IPS-20b (cell line): ENCODE results near the gene ZNF652.

ENCODE experiments used
- H3K27ac ChIP-seq: one replicate; pipeline ENCODE4 v1.5.1; 2013; ENCODE audit warnings: low read length
- H3K27me3 ChIP-seq: 2 replicates; pipeline ENCODE4 v1.6.1; 2013; ENCODE audit warnings: mild to moderate bottlenecking, low read length, inconsistent platforms; ENCODE audit not compliant: insufficient read depth
- H3K36me3 ChIP-seq: 2 replicates; pipeline ENCODE4 v1.6.1; 2013; ENCODE audit warnings: low read depth, mild to moderate bottlenecking, inconsistent platforms, low read length, moderate library complexity; ENCODE audit not compliant: insufficient read depth
- H3K4me1 ChIP-seq: 2 replicates; pipeline ENCODE4 v1.6.1; 2013; ENCODE audit warnings: mild to moderate bottlenecking, control low read depth, inconsistent platforms, low read length, moderate library complexity; ENCODE audit not compliant: insufficient read depth
- H3K4me3 ChIP-seq: 2 replicates; pipeline ENCODE4 v1.5.1; 2013; ENCODE audit warnings: mild to moderate bottlenecking, low read length, inconsistent platforms
- H3K9ac ChIP-seq: 2 replicates; pipeline ENCODE4 v1.6.1; 2013; ENCODE audit warnings: low read depth, mild to moderate bottlenecking, inconsistent platforms, low read length, moderate library complexity
- H3K9me3 ChIP-seq: 2 replicates; pipeline ENCODE4 v1.6.1; 2013; ENCODE audit warnings: mild to moderate bottlenecking, low read depth, low read length, inconsistent platforms; ENCODE audit not compliant: insufficient read depth

ZNF652 gene

DNA sequence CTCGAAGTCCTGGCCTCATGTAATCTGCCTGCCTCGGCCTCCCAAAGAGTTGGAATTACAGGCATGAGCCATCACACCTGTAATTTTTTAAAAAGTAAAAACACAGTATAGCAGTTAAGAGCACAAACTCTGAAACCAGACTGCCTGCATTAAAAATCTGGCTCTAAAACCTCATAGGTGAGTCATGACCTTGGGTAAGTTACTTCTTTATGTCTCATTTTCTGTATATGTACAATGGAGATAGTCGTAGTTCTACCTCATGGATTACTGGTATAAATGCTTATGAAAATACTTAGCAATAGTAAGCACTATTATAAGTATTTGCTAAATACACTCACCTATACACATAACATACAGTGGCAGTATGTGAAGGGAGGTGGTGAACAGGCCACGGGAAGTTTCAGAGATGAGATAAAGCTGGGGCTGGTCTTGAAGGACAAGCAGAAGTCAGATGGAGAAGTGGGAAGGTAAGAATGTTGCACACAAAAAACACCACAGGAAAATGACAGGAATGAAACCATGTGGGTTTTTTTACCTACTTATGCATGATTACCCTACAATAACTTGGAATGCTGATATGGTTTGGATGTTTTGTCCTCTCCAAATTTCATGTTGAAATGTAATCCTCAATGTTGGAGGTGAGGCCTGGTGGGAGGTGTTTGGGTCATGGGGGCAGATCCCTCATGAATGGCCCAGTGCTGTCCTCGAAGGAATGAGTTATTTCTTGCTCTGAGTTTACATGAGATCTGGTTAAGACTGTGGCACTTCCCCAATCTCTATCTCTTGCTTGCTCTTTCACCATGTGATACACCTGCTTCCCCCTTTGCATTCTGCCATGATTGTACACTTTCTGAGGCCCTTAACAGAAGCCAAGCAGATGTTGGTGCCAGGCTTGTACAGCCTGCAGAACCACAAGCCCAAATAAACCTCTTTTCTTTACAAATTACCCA lies 33.9 kb downstream of the ZNF652 start:
- no peaks in the 10 kb centered on the region for H3K27me3 ChIP-seq
- no peaks in the 10 kb centered on the region for H3K9me3 ChIP-seq
- H3K36me3 ChIP-seq, result no peaks in the 10 kb centered on the region
- H3K27ac ChIP-seq, result no peak overlapping the region
- H3K4me3 ChIP-seq, result no peak overlapping the region
- H3K9ac ChIP-seq, result no peak overlapping the region
- peaks cover 11% of the 10 kb centered on the region for H3K4me1 ChIP-seq

DNA sequence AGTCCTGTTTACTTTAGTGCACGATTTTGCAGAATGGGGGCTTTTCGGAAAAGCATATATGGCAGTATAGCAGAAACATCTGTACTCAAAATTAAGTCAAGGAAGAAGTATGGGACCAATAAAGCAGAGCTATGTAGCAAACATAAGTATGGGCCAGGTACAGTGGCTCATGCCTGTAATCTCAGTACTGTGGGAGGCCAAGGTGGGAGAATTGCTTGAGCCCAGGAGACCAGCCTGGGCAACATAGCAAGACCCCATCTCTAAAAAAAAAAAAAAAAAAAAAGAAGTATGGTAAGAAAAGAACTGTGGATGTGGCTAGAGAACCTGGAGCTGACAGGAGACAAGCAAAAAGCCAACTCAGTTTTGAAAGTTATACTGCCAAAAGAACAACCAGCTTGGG lies 36.1 kb downstream of the ZNF652 start:
- Histone ChIP-seq H3K36me3 (no peaks in the 10 kb centered on the region), H3K9ac (no peak overlapping the region), H3K27me3 (no peaks in the 10 kb centered on the region), H3K4me3 (no peak overlapping the region), H3K27ac (no peak overlapping the region), H3K4me1 (peaks cover 11% of the 10 kb centered on the region), H3K9me3 (no peaks in the 10 kb centered on the region)

DNA sequence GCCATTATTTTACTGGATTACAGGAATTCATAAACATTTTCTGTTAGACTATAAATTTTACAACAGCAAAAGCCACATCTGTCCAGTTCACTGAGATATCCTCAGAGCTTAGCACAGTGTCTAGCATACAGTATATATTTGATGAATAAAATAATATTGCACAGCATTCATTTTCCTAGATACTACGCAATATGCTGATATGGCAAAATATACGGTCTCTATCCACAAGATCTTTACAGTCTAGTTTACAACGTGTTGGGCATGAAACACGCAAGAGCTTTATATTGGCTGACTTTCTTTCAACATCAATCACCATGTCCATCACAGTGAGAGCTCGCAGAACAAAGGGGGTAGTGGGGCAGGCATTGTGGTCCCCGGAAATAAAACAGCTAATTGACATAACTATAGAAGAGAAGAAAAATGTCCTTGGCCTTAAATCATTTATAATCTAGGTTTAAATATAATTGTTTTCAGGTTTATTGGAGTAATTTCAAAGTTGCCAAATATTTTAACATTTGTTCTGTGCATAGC lies 43.5 kb downstream of the ZNF652 start:
- H3K4me1 ChIP-seq, result peaks cover 7% of the 10 kb centered on the region; the same call in 1 of the 2 replicates
- H3K36me3 ChIP-seq, result peaks cover 15% of the 10 kb centered on the region; the same call in 1 of the 2 replicates
- H3K9ac ChIP-seq, result no peak overlapping the region
- H3K27ac ChIP-seq, result no peak overlapping the region
- no peaks in the 10 kb centered on the region for H3K27me3 ChIP-seq
- H3K9me3 ChIP-seq, result no peaks in the 10 kb centered on the region
- no peak overlapping the region for H3K4me3 ChIP-seq

- Histone ChIP-seq H3K9ac (no peak overlapping the region), H3K27ac (no peak overlapping the region), H3K4me3 (no peak overlapping the region), H3K4me1 (peaks cover 7% of the 10 kb centered on the region; the same call in 1 of the 2 replicates), H3K36me3 (peaks cover 22% of the 10 kb centered on the region; the same call in 1 of the 2 replicates), H3K27me3 (no peaks in the 10 kb centered on the region), H3K9me3 (no peaks in the 10 kb centered on the region)
Observed at GRCh38 chr17:49316889-49317675, 45.0 kb downstream of the ZNF652 start.

DNA sequence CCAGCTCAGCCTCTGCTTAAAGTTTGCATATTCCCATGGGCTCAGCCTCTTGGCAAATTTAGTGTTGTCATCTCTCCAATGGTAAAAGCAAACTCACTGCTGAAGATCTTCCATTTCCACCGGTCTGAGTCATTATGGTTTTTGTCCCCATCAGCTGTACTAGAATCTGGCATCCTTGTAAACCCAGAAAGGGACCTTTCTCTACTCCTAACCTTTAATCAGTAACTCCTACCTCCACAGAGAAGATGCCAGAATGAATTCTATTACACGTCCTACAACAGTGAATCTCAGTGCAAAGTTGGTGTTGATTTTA lies 45.8 kb downstream of the ZNF652 start:
- H3K4me3 ChIP-seq, result no peak overlapping the region
- H3K4me1 ChIP-seq, result peaks cover 7% of the 10 kb centered on the region; the same call in 1 of the 2 replicates
- no peaks in the 10 kb centered on the region for H3K9me3 ChIP-seq
- no peak overlapping the region for H3K27ac ChIP-seq
- no peaks in the 10 kb centered on the region for H3K27me3 ChIP-seq
- H3K36me3 ChIP-seq, result peaks cover 30% of the 10 kb centered on the region
- H3K9ac ChIP-seq, result no peak overlapping the region

GRCh38 chr17:49315551-49316257 lies 46.3 kb downstream of the ZNF652 start:
- Histone ChIP-seq H3K4me1 (peaks cover 7% of the 10 kb centered on the region; the same call in 1 of the 2 replicates), H3K27ac (no peak overlapping the region), H3K27me3 (no peaks in the 10 kb centered on the region), H3K9ac (no peak overlapping the region), H3K9me3 (no peaks in the 10 kb centered on the region), H3K4me3 (no peak overlapping the region), H3K36me3 (peaks cover 35% of the 10 kb centered on the region)

DNA sequence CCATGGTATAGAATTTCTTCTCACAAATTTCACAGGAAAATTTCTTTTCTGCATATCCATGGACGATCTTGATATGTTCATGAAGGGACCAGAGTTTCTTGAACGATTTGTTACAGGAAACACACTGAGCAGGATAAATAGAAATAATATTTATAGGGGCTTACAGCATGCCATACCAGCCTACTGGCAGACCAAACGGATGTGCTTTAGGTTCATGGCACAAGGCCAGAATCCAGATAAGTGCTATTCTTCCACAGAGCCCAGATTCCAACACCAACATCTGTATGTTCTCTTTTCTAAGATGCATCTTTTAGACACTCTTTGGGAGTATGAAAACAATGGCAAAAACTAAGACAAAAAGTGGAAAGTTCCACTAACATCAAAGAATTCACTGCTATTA lies 49.3 kb downstream of the ZNF652 start:
- no peak overlapping the region for H3K4me3 ChIP-seq
- no peaks in the 10 kb centered on the region for H3K27me3 ChIP-seq
- peaks cover 36% of the 10 kb centered on the region for H3K36me3 ChIP-seq
- no peak overlapping the region for H3K27ac ChIP-seq
- H3K9ac ChIP-seq, result no peak overlapping the region
- peaks cover 7% of the 10 kb centered on the region; the same call in 1 of the 2 replicates for H3K4me1 ChIP-seq
- H3K9me3 ChIP-seq, result no peaks in the 10 kb centered on the region

DNA sequence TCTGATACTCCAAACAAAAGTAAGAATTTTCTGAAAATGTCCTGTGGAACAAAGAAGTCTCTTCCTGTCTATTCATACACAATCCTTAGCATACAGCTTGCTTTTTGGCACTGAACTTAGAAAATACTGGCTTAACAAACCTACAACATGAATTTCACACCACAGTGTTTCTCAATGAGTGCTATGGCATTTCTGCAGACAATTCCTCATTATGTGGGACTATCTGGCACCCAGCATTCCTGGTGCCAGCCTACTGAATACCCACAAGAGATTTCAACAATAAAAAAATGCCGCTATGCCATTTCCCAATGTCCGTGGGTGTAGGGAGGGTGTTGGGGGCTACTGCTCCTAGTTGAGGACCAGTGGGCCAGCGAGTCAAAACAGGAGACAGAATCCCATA lies 62.1 kb downstream of the ZNF652 start:
- Histone ChIP-seq H3K9ac (no peak overlapping the region), H3K27ac (no peak overlapping the region), H3K9me3 (no peaks in the 10 kb centered on the region), H3K4me3 (no peak overlapping the region), H3K27me3 (no peaks in the 10 kb centered on the region), H3K4me1 (no peaks in the 10 kb centered on the region), H3K36me3 (peaks cover 24% of the 10 kb centered on the region)

DNA sequence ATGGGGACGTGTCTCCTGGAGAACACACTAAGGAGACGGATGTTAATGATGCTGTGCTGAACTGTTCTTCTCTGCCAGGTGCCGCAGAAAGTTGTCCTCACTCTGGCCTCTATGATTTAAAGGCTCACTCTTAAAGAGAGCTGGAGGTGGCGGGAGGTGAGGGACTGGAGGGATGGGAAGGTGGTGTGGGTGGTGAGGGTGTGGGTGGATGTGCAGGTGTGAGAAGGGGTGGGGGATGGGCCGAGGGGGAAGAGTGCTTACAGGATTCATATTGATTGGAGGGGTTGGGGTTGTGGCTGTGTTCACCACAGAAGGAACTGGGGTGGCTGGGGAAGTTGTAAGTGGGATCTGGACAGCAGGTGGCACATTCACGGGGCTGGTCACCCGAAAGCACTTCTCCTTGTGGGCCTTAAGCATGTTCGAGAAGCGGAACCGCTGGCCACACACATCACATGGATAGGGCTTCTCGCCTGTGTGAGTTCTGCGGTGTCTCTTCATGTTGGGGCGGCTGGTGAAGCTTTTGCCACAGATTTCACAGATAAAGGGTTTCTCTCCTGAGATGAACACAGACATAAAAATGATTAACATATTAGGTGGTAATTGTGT lies 63.6 kb downstream of the ZNF652 start:
- H3K27ac ChIP-seq, result no peak overlapping the region

DNA sequence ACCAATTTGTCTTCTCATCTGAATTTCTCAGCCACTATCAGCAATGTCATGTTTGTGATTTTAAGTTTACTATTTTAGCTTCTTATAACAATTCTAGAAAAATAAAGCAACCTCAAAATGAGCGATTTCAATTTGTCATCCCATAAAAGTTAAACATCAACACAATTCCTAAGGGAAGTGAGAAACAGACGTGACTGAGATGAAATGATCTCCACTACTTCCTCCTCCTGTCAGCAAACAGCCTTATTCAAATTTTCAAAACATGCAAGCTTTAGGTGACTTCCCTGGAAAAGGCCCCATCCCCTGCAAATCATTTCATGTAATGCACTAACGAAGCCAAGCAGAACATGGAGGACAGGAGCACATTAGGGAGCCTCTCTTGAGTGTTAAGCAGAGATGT lies 64.9 kb downstream of the ZNF652 start:
- H3K27me3 ChIP-seq, result no peaks in the 10 kb centered on the region
- H3K4me3 ChIP-seq, result no peak overlapping the region
- H3K9ac ChIP-seq, result no peak overlapping the region
- H3K27ac ChIP-seq, result no peak overlapping the region
- H3K4me1 ChIP-seq, result no peaks in the 10 kb centered on the region
- peaks cover 20% of the 10 kb centered on the region for H3K36me3 ChIP-seq
- no peaks in the 10 kb centered on the region for H3K9me3 ChIP-seq

More for the DNA sequence above, 63.6 kb downstream of the ZNF652 start:
- Histone ChIP-seq H3K27me3 (no peaks in the 10 kb centered on the region), H3K4me3 (no peak overlapping the region), H3K36me3 (peaks cover 20% of the 10 kb centered on the region), H3K9me3 (no peaks in the 10 kb centered on the region), H3K4me1 (no peaks in the 10 kb centered on the region), H3K9ac (no peak overlapping the region)

- Histone ChIP-seq H3K9me3 (no peaks in the 10 kb centered on the region), H3K4me3 (no peak overlapping the region), H3K9ac (no peak overlapping the region), H3K4me1 (no peaks in the 10 kb centered on the region), H3K36me3 (peaks cover 20% of the 10 kb centered on the region), H3K27ac (no peak overlapping the region), H3K27me3 (no peaks in the 10 kb centered on the region)
Observed at GRCh38 chr17:49294122-49294521, 67.9 kb downstream of the ZNF652 start.
